HUES6 (cell line): ENCODE data around the gene SSBP4.

Experiments
- H3K27ac ChIP-seq: 2 replicates; pipeline ENCODE4 v1.7.0; 2013; ENCODE audit warnings: low read depth, mild to moderate bottlenecking, low read length, inconsistent platforms
- H3K27me3 ChIP-seq: 2 replicates; pipeline ENCODE4 v1.6.1; 2013; ENCODE audit warnings: low read length; ENCODE audit not compliant: control insufficient read depth, insufficient read depth
- H3K36me3 ChIP-seq: 2 replicates; pipeline ENCODE4 v1.6.1; 2013; ENCODE audit warnings: low read length; ENCODE audit not compliant: control insufficient read depth, insufficient read depth
- H3K4me1 ChIP-seq: 2 replicates; pipeline ENCODE4 v1.6.1; 2013; ENCODE audit warnings: low read length; ENCODE audit not compliant: control insufficient read depth, insufficient read depth
- H3K4me3 ChIP-seq: 2 replicates; pipeline ENCODE4 v1.5.1; 2013; ENCODE audit warnings: low read depth, low read length
- H3K9ac ChIP-seq: one replicate; pipeline ENCODE4 v1.6.1; 2013; ENCODE audit warnings: mild to moderate bottlenecking, low read length
- H3K9me3 ChIP-seq: 2 replicates; pipeline ENCODE4 v1.6.1; 2013; ENCODE audit warnings: low read depth, low read length; ENCODE audit not compliant: control insufficient read depth, insufficient read depth

Gene SSBP4

DNA sequence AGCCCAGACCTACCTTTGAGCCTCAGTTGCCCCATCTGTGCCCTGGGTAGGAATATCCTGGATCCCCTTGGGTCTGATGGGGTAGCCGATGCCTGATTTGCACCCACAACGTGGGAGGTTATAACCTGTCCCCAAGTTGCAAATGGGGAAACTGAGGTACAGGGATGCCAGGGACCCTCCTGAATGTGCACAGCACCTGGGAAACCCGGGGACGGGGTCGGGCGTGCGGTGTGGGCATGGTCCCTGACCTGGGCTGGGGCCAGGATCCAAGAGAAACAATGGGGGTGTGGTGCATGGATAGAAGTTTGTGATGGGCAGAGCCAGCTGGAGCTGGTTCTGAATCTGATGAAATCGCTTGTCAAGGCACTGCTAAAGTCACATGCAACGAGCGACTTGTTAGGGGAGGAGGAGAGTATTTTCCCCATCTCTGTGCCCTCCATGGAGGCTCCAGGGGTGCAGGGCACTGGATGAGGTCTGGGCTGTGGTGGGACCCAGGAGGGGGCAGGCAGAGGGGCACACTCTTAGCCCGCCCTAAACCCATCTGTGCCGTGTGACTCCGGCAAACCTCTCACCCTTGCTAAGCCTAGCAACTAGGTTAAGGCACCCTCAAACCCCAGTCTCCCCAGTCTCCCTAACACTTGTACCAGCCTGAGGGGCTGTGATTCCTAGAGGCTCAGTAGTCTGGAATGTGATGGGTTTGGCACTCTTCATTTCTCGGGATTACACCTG lies 32.5 kb upstream of the SSBP4 start:
- Histone ChIP-seq H3K36me3 (peaks cover 8% of the 10 kb centered on the region; the same call in 1 of the 2 replicates), H3K27ac (no peak overlapping the region), H3K4me1 (peaks cover 9% of the 10 kb centered on the region; the same call in 1 of the 2 replicates), H3K4me3 (peak overlapping the region; percentile 44), H3K27me3 (peaks cover 24% of the 10 kb centered on the region), H3K9ac (peak overlapping the region; percentile 29), H3K9me3 (no peaks in the 10 kb centered on the region)

DNA sequence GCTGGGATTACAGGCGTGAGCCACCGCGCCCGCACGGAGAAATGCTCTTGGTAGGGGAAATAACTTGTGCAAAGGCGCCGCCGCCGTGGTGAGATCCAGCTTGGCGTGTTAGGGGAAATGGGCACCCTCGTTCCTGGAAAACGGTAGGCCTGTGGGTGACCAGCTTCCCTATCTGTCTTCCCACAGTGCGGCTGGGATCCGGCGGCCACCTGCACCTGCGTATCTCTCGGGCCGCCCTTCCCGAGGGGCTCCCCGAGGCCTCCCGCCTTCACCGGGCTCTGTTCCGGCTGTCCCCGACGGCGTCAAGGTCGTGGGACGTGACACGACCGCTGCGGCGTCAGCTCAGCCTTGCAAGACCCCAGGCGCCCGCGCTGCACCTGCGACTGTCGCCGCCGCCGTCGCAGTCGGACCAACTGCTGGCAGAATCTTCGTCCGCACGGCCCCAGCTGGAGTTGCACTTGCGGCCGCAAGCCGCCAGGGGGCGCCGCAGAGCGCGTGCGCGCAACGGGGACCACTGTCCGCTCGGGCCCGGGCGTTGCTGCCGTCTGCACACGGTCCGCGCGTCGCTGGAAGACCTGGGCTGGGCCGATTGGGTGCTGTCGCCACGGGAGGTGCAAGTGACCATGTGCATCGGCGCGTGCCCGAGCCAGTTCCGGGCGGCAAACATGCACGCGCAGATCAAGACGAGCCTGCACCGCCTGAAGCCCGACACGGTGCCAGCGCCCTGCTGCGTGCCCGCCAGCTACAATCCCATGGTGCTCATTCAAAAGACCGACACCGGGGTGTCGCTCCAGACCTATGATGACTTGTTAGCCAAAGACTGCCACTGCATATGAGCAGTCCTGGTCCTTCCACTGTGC lies 30.9 kb upstream of the SSBP4 start:
- Histone ChIP-seq H3K4me3 (peak overlapping the region; percentile 48), H3K9ac (no peak overlapping the region), H3K27ac (no peak overlapping the region), H3K9me3 (no peaks in the 10 kb centered on the region), H3K4me1 (peaks cover 9% of the 10 kb centered on the region; the same call in 1 of the 2 replicates), H3K27me3 (peaks cover 24% of the 10 kb centered on the region), H3K36me3 (peaks cover 8% of the 10 kb centered on the region; the same call in 1 of the 2 replicates)

DNA sequence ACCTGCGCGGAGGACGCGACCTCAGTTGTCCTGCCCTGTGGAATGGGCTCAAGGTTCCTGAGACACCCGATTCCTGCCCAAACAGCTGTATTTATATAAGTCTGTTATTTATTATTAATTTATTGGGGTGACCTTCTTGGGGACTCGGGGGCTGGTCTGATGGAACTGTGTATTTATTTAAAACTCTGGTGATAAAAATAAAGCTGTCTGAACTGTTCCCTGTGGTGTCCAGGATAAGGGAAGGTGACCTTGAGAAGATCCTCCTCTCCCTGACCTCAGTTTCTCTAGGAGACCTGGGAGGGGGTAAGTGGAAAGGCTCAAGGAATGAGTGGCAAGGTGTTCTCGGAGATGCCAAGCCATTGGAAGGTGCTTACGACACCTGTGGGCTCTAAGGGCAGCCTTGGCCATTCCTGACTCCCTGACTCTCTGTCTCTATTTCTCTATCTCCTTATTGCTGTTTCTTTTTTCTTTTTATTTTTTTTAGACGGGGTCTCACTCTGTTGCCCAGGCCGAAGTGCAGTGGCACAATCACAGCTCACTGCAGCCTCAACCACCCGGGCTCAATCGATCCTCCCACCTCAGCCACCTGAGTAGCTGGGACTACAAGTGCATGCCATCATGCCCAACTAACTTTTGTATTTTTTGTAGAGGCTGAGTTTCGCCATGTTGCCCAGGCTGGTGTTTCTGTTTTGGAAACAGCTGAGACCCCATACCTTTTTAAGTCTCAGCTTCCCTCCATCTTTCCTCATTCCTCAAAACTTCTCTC lies 30.1 kb upstream of the SSBP4 start:
- Histone ChIP-seq H3K27ac (no peak overlapping the region), H3K4me3 (peak overlapping the region; percentile 48; the same call in 1 of the 2 replicates), H3K9ac (no peak overlapping the region)

DNA sequence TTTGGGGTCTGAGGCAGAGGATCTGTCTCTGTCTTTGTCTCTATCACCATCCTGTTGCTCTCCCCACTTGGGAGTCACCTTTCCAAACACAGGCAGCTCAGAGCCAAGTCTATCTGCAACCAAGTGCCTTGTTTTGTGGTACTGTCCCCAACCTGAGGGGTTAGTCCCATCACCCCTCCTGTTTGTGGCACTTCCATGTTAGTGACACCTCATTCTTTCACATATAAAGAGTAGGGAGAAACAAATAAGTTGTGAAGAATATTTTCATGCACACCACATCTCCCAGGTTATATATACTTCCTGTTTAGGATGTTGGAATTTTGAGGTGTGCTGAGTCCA lies 29.5 kb upstream of the SSBP4 start:
- no peak overlapping the region for H3K27ac ChIP-seq
- H3K27me3 ChIP-seq: peaks cover 24% of the 10 kb centered on the region
- peaks cover 8% of the 10 kb centered on the region; the same call in 1 of the 2 replicates for H3K36me3 ChIP-seq
- H3K9me3 ChIP-seq: no peaks in the 10 kb centered on the region
- no peak overlapping the region for H3K4me3 ChIP-seq
- peaks cover 9% of the 10 kb centered on the region; the same call in 1 of the 2 replicates for H3K4me1 ChIP-seq
- H3K9ac ChIP-seq: no peak overlapping the region

More for the DNA sequence above, 30.1 kb upstream of the SSBP4 start:
- H3K27me3 ChIP-seq: peaks cover 24% of the 10 kb centered on the region
- peaks cover 8% of the 10 kb centered on the region; the same call in 1 of the 2 replicates for H3K36me3 ChIP-seq
- H3K4me1 ChIP-seq: peaks cover 9% of the 10 kb centered on the region; the same call in 1 of the 2 replicates
- H3K9me3 ChIP-seq: no peaks in the 10 kb centered on the region

DNA sequence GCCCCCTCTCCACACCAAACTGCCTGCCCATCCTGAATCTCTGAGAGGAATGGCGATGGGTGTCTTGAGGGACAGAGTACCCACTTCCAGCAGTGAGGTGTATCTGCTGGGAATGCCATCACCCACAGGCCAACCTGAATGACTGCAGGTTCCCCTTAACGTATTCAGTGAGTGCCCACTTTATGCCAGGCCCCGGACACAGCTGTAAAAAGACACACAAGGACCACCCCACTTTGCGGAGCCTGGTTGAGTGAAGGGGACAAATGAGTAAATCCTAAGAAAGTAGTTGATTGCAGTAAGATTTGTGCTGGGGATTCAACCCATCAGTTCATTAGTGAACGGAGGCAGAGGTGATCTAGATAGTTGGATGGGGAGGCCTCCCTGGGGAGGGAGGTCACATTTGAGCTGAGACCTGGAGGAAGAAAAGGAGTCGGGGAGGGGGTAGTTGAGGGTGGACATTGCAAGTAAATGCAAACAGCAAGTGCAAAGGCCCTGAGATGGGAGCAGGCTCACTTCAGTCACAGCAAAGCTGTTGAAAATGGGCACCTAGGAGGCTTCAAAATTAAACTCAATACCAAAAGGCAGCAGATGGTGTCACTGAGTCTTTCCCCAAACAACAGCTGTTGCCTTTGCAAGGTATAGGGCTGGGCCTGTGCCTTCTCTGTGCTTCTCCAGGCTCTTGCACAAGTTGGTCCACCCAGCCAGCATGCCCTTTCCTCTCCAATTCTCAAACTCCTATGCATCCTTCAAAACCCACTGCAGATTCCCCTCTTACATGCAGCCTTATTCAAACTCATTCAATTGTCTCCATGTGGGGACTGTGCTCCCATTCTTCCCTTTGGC lies 28.9 kb upstream of the SSBP4 start:
- Histone ChIP-seq H3K9ac (no peak overlapping the region), H3K27me3 (peaks cover 24% of the 10 kb centered on the region)

DNA sequence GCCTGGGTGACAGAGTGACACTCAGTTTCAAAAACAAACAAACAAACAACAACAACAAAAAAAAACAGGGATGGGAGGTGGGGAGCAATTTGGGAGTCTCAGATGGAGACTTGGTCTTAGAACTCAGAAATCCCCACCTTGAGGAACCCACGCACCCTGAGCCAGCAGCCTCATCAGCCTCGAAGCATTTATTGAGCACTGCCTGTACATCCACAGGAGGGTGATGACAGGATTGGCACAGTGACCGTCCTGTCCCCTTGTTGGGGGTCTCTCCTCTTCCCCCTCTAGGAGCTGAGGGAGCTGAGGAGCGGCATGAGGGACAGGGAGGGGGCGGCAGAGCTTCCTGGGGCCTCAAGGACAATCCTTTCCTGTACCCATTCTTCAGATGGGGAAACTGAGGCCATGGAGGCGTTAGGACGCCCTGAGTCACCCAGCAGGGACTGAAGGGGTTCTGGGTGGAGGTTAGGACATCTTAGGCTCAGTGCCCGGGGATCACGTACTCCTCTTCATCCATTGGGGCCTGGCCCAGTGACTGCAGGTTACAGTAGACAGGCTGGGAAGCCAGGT lies 27.6 kb upstream of the SSBP4 start:
- peaks cover 24% of the 10 kb centered on the region for H3K27me3 ChIP-seq
- H3K36me3 ChIP-seq: peaks cover 8% of the 10 kb centered on the region; the same call in 1 of the 2 replicates
- H3K9ac ChIP-seq: no peak overlapping the region
- no peaks in the 10 kb centered on the region for H3K9me3 ChIP-seq
- peaks cover 3% of the 10 kb centered on the region; the same call in 1 of the 2 replicates for H3K4me1 ChIP-seq
- H3K4me3 ChIP-seq: no peak overlapping the region
- no peak overlapping the region for H3K27ac ChIP-seq

More for the DNA sequence above, 28.9 kb upstream of the SSBP4 start:
- no peak overlapping the region for H3K27ac ChIP-seq
- H3K36me3 ChIP-seq: peaks cover 8% of the 10 kb centered on the region; the same call in 1 of the 2 replicates
- no peaks in the 10 kb centered on the region for H3K9me3 ChIP-seq
- peaks cover 8% of the 10 kb centered on the region; the same call in 1 of the 2 replicates for H3K4me1 ChIP-seq
- no peak overlapping the region for H3K4me3 ChIP-seq

DNA sequence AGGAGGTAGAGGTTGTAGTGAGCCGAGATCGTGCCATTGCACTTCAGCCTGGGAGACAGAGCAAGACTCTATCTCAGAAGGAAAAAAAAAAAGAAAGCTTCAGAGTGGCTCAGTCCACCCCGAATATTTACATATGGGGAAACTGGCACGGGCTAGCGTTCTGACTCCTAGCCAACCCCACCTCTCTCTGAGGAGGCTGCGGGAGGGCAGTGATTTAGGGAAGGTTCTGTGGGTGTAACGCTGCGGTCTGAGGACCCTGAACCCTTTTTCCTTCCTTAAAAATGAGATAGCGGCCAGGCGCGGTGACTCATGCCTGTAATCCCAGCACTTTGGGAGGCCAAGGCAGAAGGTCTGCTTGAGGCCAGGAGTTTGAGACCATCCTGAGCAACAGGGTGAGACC lies 26.8 kb upstream of the SSBP4 start:
- H3K9ac ChIP-seq: no peak overlapping the region
- peaks cover 6% of the 10 kb centered on the region; the same call in 1 of the 2 replicates for H3K4me1 ChIP-seq
- H3K4me3 ChIP-seq: no peak overlapping the region
- H3K27me3 ChIP-seq: peaks cover 19% of the 10 kb centered on the region
- H3K9me3 ChIP-seq: no peaks in the 10 kb centered on the region
- peaks cover 8% of the 10 kb centered on the region; the same call in 1 of the 2 replicates for H3K36me3 ChIP-seq
- H3K27ac ChIP-seq: no peak overlapping the region

DNA sequence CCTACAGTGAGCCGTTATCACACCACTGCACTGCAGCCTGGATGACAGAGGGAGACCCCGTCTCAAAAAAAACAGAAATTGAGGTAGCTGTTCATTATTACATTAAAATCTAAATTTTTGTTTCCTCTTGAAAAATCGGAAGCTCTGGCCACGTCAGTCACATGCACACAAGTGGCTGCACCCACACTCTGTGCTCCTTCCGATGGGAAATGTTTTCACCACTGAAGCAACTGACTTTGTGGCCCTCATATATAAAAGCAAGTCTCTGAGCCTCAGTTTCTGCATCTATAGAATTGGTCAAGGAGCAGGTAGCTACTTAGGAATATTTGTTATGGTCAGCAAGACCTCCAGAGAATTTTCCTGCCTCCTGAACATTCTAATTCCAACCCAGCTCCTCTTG lies 26.3 kb upstream of the SSBP4 start:
- H3K27me3 ChIP-seq: peaks cover 16% of the 10 kb centered on the region; the same call in 1 of the 2 replicates
- no peaks in the 10 kb centered on the region for H3K9me3 ChIP-seq
- no peak overlapping the region for H3K27ac ChIP-seq
- H3K9ac ChIP-seq: no peak overlapping the region
- H3K4me1 ChIP-seq: peaks cover 9% of the 10 kb centered on the region; the same call in 1 of the 2 replicates
- H3K36me3 ChIP-seq: peaks cover 8% of the 10 kb centered on the region; the same call in 1 of the 2 replicates
- no peak overlapping the region for H3K4me3 ChIP-seq

DNA sequence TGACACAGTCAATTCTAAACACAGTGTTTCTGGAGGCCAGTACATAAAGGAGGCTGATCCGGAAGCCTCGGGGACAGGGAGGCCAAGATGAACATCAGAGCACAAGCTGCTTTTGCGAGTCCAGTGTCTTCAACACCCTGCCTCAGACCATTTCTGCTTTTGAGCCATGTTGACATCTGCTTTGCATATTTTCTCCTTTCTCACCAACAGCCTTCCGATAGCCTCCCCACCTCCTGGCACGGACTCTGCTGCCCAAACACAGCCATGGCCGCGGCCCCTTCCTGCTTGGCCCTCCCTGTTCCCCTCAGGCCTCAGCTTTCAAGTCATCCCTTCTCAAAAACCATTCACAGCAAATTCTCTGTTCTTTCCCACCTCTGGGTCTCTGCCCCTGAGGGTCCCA lies 25.4 kb upstream of the SSBP4 start:
- H3K4me1 ChIP-seq: peaks cover 6% of the 10 kb centered on the region; the same call in 1 of the 2 replicates
- H3K4me3 ChIP-seq: no peak overlapping the region

More for the DNA sequence above, 25.4 kb upstream of the SSBP4 start:
- H3K27ac ChIP-seq: no peak overlapping the region
- peaks cover 8% of the 10 kb centered on the region; the same call in 1 of the 2 replicates for H3K36me3 ChIP-seq
- no peak overlapping the region for H3K9ac ChIP-seq
- H3K27me3 ChIP-seq: peaks cover 8% of the 10 kb centered on the region; the same call in 1 of the 2 replicates
- no peaks in the 10 kb centered on the region for H3K9me3 ChIP-seq
